ENCODE measurements around the gene SMIM45.

Gene SMIM45

GRCh38 chr22:41978732-41979131, 26.8 kb downstream of the SMIM45 start:
- Histone ChIP-seq H2AFZ (ENCODE audit: low read depth, low read length) (no peak overlapping the region), H4K20me1 (replicated peaks; ENCODE audit: control insufficient read depth, extremely low read depth, insufficient read depth, low read length) (no peaks in the 10 kb centered on the region), H3K9me1 (replicated peaks; ENCODE audit: control insufficient read depth, extremely low read depth, insufficient read depth, low read length) (no peaks in the 10 kb centered on the region), H3K4me3 (replicated peaks in 1 of 3; ENCODE audit: insufficient read depth in 1 of 3, low read depth in 1 of 3, low read length in 3 of 3) (no peak overlapping the region), H3K4me1 (ENCODE audit: control insufficient read depth, extremely low read depth, insufficient read depth, low read length) (peaks cover 3% of the 10 kb centered on the region), H3K9ac (replicated peaks; ENCODE audit: extremely low read depth, insufficient read depth, low read length) (no peak overlapping the region), H3K36me3 (ENCODE audit: control insufficient read depth in 2 of 2, extremely low read depth in 1 of 2, insufficient read depth in 2 of 2, low read length in 2 of 2) (no peaks in the 10 kb centered on the region), H3K4me2 (ENCODE audit: insufficient read depth, low read length) (no peak overlapping the region), H3K27me3 (ENCODE audit: control insufficient read depth in 2 of 2, insufficient read depth in 2 of 2, low read length in 2 of 2) (peaks cover 24 to 31% of the 10 kb centered on the region in 2 experiments), H3K27ac (ENCODE audit: insufficient read depth, low read depth, low read length) (no peak overlapping the region), H3K79me2 (ENCODE audit: control insufficient read depth, insufficient read depth, low read length) (no peaks in the 10 kb centered on the region), H3K9me3 (replicated peaks; ENCODE audit: control insufficient read depth, insufficient read depth, low read length) (no peaks in the 10 kb centered on the region)
- no peak for FAIRE-seq
- CTCF ChIA-PET, result interaction anchor here (2.0 kb wide), 1 partner anchor 134 kb away, joined by 4 read pairs; no protein-coding TSS in a partner anchor
- intact Hi-C loops (cut with micrococcal nuclease), result no loop called here
- dilution Hi-C loops (cut with MboI; ENCODE audit: extremely low pct_ligation_motif_present, low sequenced_read_pairs), result no loop called here
- BruUV-seq (replicated peaks), result no TSS peak
- POLR2A ChIA-PET, result no interaction called here
- no peak for DNase-seq (ENCODE audit: low read depth, low spot score)
- no peak for TF ChIP-seq EZH2 (IDR thresholded peaks at IDR 0.05; ENCODE audit: borderline replicate concordance, low read depth, low read length, severe bottlenecking)
- TF ChIP-seq JUN (IDR thresholded peaks at IDR 0.05; ENCODE audit: borderline replicate concordance, insufficient read depth, insufficient read length, low read depth), result no peak
- no peak for TF ChIP-seq GATA2 (IDR thresholded peaks at IDR 0.05; ENCODE audit: insufficient read depth, insufficient read length, low read depth, low read length)
- TF ChIP-seq MAX (IDR thresholded peaks at IDR 0.05; ENCODE audit: insufficient read depth, insufficient read length), result no peak
- TF ChIP-seq FOS (IDR thresholded peaks at IDR 0.05; ENCODE audit: borderline replicate concordance, insufficient read depth, low read length), result no peak
- TF ChIP-seq, protein P1, sequence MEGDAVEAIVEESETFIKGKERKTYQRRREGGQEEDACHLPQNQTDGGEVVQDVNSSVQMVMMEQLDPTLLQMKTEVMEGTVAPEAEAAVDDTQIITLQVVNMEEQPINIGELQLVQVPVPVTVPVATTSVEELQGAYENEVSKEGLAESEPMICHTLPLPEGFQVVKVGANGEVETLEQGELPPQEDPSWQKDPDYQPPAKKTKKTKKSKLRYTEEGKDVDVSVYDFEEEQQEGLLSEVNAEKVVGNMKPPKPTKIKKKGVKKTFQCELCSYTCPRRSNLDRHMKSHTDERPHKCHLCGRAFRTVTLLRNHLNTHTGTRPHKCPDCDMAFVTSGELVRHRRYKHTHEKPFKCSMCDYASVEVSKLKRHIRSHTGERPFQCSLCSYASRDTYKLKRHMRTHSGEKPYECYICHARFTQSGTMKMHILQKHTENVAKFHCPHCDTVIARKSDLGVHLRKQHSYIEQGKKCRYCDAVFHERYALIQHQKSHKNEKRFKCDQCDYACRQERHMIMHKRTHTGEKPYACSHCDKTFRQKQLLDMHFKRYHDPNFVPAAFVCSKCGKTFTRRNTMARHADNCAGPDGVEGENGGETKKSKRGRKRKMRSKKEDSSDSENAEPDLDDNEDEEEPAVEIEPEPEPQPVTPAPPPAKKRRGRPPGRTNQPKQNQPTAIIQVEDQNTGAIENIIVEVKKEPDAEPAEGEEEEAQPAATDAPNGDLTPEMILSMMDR (IDR thresholded peaks at IDR 0.05; ENCODE audit: extremely low read depth in 1 of 2, insufficient read depth in 1 of 2, low read depth in 1 of 2, low read length in 2 of 2), result no peak
- no peak for TF ChIP-seq POLR2A (IDR thresholded peaks at IDR 0.05; ENCODE audit: low read depth, low read length)

All from endothelial cell of umbilical vein (primary cell).